Neural progenitor cell (in vitro differentiated cells): ENCODE data around the gene SND1.

Source experiments
- EZH2 ChIP-seq: fragments of 200-600 bp; sonication (generic); IDR thresholded peaks from 2 replicates; pipeline ENCODE4 v1.6.1; 2017; ENCODE audit warnings: antibody characterized with exemption, mild to moderate bottlenecking, moderate library complexity
- TF ChIP-seq, protein P1 (sequence below): fragments of 200-600 bp; sonication (generic); IDR thresholded peaks from 2 replicates; pipeline ENCODE4 v1.5.1; 2017; ENCODE audit warnings: antibody characterized with exemption, mild to moderate bottlenecking

DNA sequence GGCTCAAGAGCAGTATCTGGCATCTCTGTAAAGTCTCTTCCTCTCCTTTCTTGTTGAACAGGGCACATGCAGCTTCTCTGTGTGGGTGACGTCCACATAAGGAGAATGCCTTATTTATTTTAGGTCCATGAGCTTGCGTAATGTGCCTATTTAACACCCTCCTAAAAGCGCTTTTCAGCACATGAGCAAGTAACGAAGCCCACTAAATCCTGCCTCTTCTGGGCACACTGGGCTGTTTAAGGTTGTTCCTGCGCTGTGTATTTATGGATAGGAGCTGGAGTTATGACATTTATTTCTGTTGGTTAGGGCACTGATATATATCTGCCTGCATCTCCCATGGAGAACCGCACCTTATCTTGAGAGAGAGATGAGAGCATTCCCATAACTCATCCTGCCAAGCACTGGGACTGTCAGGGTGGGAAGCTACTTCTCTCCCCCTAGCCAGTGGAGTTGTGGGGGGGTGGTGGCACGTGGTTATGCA is 303.1 kb downstream of the SND1 start:
- TF ChIP-seq, protein P1, sequence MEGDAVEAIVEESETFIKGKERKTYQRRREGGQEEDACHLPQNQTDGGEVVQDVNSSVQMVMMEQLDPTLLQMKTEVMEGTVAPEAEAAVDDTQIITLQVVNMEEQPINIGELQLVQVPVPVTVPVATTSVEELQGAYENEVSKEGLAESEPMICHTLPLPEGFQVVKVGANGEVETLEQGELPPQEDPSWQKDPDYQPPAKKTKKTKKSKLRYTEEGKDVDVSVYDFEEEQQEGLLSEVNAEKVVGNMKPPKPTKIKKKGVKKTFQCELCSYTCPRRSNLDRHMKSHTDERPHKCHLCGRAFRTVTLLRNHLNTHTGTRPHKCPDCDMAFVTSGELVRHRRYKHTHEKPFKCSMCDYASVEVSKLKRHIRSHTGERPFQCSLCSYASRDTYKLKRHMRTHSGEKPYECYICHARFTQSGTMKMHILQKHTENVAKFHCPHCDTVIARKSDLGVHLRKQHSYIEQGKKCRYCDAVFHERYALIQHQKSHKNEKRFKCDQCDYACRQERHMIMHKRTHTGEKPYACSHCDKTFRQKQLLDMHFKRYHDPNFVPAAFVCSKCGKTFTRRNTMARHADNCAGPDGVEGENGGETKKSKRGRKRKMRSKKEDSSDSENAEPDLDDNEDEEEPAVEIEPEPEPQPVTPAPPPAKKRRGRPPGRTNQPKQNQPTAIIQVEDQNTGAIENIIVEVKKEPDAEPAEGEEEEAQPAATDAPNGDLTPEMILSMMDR = no peak
- TF ChIP-seq EZH2 = no peak
